ENCODE measurements around the gene GLDC. TPM values are rescaled to one million over a fixed set of nuclear protein-coding genes. Genes with fewer than 3 reads are reported as not detected.

GLDC gene
- total RNA-seq, 1 experiment from 2014 or later = 1.5 TPM

GRCh38 chr9:6641561-6641960 lies 4.0 kb downstream of the GLDC start:
- CTCF ChIA-PET = no interaction called here
- Histone ChIP-seq H2AFZ (no peak overlapping the region), H3K79me2 (ENCODE audit: low read depth) (no peaks in the 10 kb centered on the region), H3F3A (ENCODE audit: insufficient read depth, low read depth) (no peaks in the 10 kb centered on the region), H3K27me3 (ENCODE audit: insufficient read depth, low read depth) (no peaks in the 10 kb centered on the region), H3K9me3 (ENCODE audit: insufficient read depth, low read depth) (no peaks in the 10 kb centered on the region), H3K4me2 (no peak overlapping the region), H3K4me1 (replicated peaks; ENCODE audit: insufficient read depth) (no peaks in the 10 kb centered on the region), H3K4me3 (no peak overlapping the region), H3K27ac (no peak overlapping the region), H3K9me2 (ENCODE audit: insufficient read depth) (no peaks in the 10 kb centered on the region), H3K36me3 (ENCODE audit: low read depth) (no peaks in the 10 kb centered on the region), H4K20me1 (ENCODE audit: insufficient read depth) (no peaks in the 10 kb centered on the region)
- TF ChIP-seq EZH2 (IDR thresholded peaks at IDR 0.05; ENCODE audit: low read depth) = no peak
- no peak for TF ChIP-seq CTCF (conservative IDR thresholded peaks at IDR 0.05)
- DNase-seq = no peak
- intact Hi-C loops (cut with micrococcal nuclease; ENCODE audit: unreplicated experiment) = no loop called here
- no TSS peak for BruUV-seq (replicated peaks)
- POLR2A ChIA-PET (ENCODE audit: unreplicated experiment) = no interaction called here

GRCh38 chr9:6641056-6641455 lies 4.5 kb downstream of the GLDC start:
- Histone ChIP-seq H3K4me3 (no peak overlapping the region), H3K4me1 (replicated peaks; ENCODE audit: insufficient read depth) (no peaks in the 10 kb centered on the region), H3K27me3 (ENCODE audit: insufficient read depth, low read depth) (no peaks in the 10 kb centered on the region), H3F3A (ENCODE audit: insufficient read depth, low read depth) (no peaks in the 10 kb centered on the region), H4K20me1 (ENCODE audit: insufficient read depth) (no peaks in the 10 kb centered on the region), H3K79me2 (ENCODE audit: low read depth) (no peaks in the 10 kb centered on the region), H3K4me2 (no peak overlapping the region), H3K27ac (no peak overlapping the region), H3K9me2 (ENCODE audit: insufficient read depth) (no peaks in the 10 kb centered on the region), H3K9me3 (ENCODE audit: insufficient read depth, low read depth) (no peaks in the 10 kb centered on the region), H2AFZ (no peak overlapping the region), H3K36me3 (ENCODE audit: low read depth) (no peaks in the 10 kb centered on the region)
- intact Hi-C loops (cut with micrococcal nuclease; ENCODE audit: unreplicated experiment) = no loop called here
- TF ChIP-seq CTCF (conservative IDR thresholded peaks at IDR 0.05) (no peak), EZH2 (IDR thresholded peaks at IDR 0.05; ENCODE audit: low read depth) (no peak)
- ChIA-PET CTCF (no interaction called here), POLR2A (ENCODE audit: unreplicated experiment) (no interaction called here)
- BruUV-seq (replicated peaks) = no TSS peak
- no peak for DNase-seq

GRCh38 chr9:6640268-6641051 lies 5.1 kb downstream of the GLDC start:
- H3K9me2 ChIP-seq (ENCODE audit: insufficient read depth) = no peaks in the 10 kb centered on the region
- DNase-seq = no peak

More at GRCh38 chr9:6640268-6641051, 5.1 kb downstream of the GLDC start:
- no peak overlapping the region for H3K4me2 ChIP-seq
- no TSS peak for BruUV-seq (replicated peaks)
- H3K27ac ChIP-seq = no peak overlapping the region
- intact Hi-C loops (cut with micrococcal nuclease; ENCODE audit: unreplicated experiment) = no loop called here
- no peak overlapping the region for H3K4me3 ChIP-seq
- H3K27me3 ChIP-seq (ENCODE audit: insufficient read depth, low read depth) = no peaks in the 10 kb centered on the region
- H3K79me2 ChIP-seq (ENCODE audit: low read depth) = no peaks in the 10 kb centered on the region
- no peaks in the 10 kb centered on the region for H3K4me1 ChIP-seq (replicated peaks; ENCODE audit: insufficient read depth)
- H3K9me3 ChIP-seq (ENCODE audit: insufficient read depth, low read depth) = no peaks in the 10 kb centered on the region
- no peaks in the 10 kb centered on the region for H3K36me3 ChIP-seq (ENCODE audit: low read depth)
- H4K20me1 ChIP-seq (ENCODE audit: insufficient read depth) = no peaks in the 10 kb centered on the region
- no peak for TF ChIP-seq CTCF (conservative IDR thresholded peaks at IDR 0.05)
- no peak for TF ChIP-seq EZH2 (IDR thresholded peaks at IDR 0.05; ENCODE audit: low read depth)
- ChIA-PET POLR2A (ENCODE audit: unreplicated experiment) (no interaction called here), CTCF (interaction anchor here (0.6 kb wide), 1 partner anchor 211 kb away, joined by 3 read pairs; no protein-coding TSS in a partner anchor)
- H3F3A ChIP-seq (ENCODE audit: insufficient read depth, low read depth) = no peaks in the 10 kb centered on the region
- H2AFZ ChIP-seq = no peak overlapping the region
